Measurements from ENCODE around the gene STK39.

Gene STK39

DNA sequence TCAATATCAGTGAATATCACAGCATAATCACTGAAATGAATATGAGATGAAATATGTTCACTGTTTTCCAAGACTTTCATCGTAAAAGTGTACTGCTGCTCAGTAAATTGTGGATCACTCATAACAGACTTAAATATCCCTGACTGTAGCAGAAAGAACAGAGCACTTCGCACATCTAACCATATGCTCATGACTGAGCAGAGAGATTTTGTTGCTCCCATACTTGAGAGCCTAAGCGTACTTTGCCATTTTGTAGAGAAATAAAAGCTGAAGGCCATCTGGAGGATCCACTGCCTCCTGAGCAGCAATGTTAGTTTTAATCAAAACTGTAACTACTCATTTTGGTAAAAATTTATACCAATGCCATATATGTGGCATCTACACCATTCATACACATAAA lies 243.5 kb downstream of the STK39 start:
- no peak for DNase-seq (ENCODE audit: low read depth)

DNA sequence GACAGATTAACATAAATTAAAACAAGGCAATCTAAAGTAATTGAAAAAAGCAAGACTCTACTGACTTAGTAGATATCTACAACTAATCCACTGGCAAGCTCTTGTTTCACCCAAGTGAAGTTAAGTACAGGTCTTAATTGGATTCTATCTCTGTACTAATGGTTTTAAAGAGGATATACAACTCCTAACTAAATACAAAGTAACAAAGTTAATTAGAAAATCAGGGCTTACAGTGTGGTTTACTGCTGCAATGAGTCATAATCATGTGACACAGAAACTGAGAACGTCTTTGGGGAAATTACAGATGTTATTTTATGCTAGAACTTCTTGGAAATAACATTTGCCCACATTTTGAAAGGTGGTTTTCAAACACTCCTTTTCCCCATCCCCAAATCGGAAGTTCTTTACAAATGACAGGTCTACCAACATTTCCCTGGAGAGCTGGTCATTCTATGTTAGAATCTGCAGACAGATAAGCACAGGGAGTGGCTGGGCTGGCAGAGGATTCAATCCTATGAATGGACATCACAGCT lies 245.3 kb downstream of the STK39 start:
- no peak for DNase-seq (ENCODE audit: low read depth)

DNA sequence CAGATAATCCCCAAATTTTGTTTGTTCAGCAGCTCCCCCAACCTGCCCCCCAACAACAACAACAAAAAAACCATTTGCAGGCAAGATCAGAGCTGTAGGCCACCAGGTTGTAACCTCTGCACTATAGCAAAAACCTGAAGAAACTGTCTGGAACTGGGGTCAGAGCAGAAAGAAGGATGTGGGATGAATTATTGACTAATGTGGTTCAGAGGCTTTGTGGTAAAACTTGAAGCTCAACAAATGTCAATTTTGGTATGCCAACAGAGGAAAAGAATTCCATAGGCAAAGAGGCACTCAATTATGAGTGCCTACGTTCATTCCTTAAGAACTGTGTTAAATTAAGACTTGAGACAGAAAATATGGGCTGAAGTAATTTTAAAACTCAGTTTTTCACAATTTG lies 255.1 kb downstream of the STK39 start:
- no peak for DNase-seq (ENCODE audit: low read depth)

DNA sequence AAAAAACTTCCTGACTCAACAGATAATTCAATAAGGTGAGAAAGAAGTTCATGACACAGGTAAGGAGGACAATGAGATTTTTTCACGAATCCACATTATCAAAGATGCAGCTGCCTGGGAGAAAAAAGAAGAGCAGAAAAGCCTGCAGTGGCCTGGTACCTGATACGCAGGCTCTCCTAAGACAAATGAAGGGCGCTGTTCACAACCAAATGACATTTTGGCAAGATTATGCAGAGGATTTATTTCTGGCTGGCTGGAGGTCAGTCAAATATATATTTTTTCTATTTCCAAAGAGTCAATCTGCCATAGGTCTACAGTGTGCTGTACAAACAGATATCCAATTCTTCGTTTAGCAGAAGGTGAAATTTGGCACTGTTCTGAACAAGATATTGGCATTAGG lies 257.3 kb downstream of the STK39 start:
- DNase-seq (ENCODE audit: low read depth): no peak

DNA sequence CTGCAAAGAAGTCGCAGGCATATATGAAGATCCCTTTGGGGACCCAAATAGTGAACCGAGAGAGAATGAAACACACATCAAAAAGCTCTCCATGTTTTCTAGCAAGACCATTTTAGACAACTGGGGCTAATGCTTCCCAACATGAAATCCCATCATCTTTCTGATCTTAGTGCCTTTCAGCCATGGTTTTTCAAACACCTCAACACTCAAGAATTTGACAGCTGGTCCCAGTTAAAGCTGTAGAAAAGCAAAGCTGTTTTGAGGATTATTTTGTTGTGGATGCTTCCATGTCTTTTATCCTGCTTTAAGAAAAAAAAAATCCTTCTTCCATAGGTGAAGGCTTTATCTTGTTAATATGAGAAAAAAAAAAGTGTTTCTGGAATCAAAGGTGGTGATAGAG lies 259.1 kb downstream of the STK39 start:
- DNase-seq (ENCODE audit: low read depth): no peak

DNA sequence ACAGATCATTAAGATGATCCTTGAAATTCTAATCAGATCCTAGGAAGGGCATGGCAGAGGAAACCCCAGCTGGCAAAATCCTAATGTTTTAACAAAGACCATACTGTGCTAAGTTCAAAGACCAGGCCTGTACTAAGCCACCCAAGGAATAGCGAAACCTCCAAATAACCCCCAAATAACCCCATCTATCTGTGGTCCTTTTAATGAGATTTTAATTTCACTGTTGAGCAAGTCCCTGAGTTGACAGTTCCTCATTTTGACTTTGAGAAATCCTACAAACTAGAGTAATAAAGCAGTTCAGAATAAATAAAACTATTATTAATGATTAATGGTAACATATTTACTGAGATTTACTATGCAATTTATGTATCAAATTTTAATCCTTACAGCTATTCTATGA lies 259.8 kb downstream of the STK39 start:
- no peak for DNase-seq (ENCODE audit: low read depth)

DNA sequence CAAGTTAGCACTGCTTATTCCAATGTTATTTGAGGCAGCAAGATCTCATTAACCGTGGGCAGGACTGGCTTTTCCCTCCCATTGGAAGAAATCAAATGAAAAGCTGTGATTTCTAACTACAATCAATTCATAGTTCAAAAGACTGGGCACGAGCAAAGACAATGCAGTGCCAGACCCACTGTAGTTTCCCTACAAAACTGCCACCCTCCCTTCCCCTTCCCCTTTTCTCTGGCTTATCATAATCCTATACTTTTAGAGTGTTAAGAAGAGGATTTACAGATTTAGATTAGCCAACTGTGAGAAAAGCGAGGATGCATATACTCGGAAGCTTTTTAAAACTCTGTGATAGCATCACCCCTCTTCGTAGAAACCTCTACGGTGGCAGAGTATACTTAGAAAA lies 260.4 kb downstream of the STK39 start:
- no peak for DNase-seq (ENCODE audit: low read depth)

DNA sequence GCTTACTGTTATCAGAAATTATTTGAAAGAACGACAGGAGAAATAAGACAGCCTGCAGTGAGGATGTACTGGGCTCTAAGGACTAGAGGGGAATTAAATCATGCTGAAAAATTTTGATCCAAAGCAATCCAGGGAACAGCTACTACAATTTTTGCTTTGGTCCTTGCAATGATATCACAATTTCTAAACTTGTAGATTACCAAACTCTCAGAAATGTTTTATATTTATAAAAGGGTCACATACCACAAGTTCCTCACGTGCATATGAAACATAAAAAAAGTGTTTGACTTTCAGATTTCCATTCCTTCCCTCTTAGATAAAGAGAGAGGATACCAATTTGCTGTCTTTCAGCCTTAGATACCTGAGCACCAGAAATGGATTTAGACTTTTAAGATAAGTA lies 261.2 kb downstream of the STK39 start:
- no peak for DNase-seq (ENCODE audit: low read depth)

DNA sequence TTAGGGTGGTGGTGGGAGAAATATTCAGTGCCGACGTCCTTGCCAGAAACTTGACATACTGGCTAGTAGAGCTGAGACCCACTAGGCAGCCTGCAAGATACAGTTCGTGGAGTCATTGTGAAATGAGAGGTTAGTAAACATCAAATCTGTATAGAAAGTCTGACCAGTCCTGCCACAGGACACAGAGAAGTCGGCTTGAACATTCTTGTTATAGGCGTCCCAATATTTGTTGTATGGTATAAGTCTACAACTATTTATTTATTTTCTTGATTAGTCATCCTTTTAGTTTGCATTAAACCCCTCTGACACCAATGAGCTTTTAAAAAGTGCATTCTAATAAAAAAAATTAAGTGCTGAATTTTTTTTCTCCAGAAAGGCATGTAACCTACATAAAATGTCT lies 265.4 kb downstream of the STK39 start:
- no peak for DNase-seq (ENCODE audit: low read depth)

DNA sequence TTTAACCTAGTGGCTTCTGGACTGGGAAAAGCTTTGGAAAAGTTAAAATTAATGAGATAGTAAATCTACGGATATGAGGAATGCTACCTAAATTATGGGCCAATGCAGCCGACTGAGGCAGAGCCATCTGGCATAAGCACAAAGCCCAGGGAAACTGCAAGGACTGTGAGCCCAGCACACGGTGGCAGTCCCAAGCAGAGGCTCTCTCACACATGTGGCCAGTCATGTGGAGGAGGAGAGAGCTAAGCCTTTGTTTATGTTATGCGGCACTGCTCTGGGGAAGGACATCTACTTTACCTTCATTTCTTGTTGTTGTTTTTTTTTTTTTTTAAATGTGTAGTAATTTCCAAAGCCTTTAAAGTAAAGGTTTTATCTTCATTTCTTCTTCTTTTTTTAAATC lies 267.0 kb downstream of the STK39 start:
- no peak for DNase-seq (ENCODE audit: low read depth)

DNA sequence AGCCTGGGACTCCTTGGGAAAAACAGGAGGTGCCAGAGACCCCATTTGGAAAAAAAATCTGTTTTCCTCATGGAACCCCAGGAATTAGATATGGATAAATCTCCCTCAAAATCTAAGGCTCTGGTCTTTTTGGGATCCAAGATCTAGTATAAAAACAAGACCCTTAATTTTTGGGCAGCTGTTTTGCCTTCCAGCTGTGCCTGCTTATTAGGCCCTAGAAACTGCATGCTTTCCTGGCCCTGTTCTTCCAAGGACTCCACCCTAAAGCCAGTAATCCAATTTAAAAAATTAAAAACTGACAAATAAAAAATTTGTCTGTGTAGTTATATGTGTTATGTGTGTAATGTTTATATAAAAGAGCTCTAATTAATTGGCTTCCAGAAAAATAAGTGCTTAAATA lies 274.6 kb downstream of the STK39 start:
- no peak for DNase-seq (ENCODE audit: low read depth)

DNA sequence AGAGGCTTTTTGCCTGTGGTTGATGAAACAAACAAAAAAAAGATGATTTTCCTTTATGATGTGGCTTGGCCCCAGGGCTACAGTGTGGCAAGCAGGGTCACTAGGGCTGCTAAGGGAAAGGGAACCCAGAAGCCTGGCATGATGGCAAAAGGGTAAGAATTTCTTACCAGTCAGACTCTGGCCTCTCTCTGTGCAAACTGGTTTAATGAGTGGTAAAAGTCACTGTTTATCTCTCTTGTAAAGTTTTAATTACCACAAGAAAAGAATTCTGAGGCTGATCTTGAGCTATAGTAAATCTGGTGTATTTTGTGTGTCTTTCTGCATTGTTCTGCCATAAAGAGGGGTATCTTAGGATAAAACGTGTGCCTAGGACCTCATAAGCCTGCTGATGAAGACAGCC lies 275.4 kb downstream of the STK39 start:
- no peak for DNase-seq (ENCODE audit: low read depth)

DNA sequence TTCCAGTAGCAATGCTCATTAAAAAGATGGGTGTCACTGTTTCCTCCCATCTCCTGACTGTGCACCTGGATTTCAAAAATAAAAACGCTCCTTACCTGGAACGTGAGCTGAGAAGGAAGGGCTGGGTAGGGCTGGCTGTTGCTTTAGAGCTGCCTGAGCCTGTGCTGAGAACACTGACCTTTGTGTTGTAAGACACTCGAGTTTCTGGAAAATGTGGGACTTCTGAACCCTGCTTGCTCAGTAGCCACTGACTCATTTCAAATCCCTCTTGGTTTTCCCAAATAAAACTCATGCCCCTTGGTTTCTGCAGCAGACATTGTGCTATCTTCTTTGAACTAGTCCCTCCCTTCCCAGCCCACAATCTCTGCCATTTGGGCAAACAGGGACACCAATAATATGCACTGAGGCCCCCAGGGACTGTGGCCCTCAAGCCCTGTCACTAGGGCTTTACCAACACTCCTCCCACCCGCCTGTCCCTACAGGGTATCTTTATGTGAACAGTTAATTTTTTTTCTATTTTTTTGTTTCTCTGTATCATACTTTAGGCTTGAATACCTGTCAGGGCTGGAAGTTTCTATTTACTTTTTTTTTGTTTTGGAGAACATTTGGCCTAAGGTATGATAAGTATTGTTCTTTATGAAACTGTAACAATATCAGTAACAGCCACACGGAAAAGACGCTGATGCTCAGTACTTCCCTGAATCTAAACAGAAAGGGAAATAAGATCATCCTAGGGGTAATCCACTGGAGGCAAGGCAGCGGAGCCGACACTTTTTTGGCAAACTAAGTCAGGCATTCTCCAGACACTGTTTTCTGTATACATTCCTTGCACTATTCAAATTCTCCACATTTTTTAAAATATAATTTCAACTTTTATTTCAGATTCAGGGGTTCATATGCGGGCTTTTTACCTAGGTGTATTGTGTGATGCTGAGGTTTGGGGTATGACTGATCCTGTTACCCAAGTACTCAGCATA lies 280.2 kb downstream of the STK39 start:
- no peak for DNase-seq (ENCODE audit: low read depth)

DNA sequence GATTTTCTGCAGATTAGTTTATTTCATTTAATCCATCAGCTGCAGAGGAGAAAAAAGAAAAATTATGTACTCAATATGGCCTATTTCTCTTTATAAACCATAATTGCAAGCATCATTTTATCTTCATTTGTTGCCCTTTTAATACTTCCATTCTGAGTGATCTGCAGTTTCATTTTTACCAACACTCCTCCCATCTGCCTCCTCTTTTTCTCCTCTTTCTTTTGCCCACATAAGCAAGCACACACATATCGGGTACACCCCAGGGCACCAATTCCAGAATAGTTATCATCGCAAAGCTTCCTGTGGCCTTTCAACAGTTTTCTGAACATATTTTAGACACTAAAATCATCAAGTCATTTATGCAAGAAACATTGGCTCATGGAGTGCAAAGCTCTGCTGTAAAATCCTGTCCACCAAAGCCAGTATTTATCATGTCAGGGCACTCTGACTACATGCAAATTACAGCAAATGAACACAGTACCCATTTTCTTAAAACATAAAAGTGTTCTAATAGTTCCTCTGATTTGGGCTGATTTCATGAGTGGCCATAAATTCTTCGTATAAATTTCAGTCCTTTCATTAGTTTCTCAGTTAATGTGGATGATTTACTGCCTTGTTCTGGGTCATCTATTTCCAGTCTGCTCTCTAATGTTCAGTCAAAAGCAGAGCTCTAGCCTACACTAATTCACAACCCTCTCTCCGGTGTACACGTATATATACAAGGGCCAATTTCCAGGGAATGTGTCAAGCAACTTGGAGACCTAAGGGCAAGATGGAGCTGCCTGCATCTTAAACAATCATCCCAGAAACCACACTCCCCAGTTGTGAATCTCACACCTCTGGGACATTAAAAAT lies 281.3 kb downstream of the STK39 start:
- DNase-seq (ENCODE audit: low read depth): no peak

DNA sequence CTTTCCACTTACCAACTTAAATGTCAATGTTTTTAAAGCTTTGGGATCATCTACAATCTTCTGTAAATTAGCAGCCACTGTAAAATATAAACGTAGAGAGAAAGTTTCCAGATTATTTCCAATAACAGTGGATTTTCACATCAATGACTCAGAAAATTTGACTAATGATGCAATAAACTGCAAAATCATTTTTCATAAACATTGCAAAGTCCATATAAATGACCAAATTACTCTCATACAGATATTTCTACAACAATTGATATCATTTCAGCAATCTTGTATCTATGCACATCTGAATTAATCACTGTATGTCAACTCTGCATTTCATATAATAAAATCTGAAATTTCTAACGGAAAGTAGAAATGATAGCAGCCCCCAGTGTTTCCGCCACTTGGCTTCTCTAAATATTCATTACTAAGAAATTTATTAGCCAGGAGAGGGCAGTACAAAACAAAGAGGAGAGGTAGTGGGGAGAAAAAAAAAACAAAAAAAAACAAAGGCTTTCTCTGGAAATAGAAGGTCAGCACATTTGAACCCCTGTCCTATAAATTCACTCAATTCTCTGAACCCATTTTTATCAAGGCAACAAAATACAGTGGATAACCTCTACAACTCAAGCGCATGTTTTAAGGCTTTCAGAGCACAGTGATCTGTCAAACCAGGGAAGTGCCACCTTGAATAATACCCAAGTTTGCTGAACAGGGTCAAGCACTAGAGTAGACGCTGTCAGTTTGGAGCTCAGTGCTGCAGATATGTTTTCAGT lies 282.6 kb downstream of the STK39 start:
- no peak for DNase-seq (ENCODE audit: low read depth)

DNA sequence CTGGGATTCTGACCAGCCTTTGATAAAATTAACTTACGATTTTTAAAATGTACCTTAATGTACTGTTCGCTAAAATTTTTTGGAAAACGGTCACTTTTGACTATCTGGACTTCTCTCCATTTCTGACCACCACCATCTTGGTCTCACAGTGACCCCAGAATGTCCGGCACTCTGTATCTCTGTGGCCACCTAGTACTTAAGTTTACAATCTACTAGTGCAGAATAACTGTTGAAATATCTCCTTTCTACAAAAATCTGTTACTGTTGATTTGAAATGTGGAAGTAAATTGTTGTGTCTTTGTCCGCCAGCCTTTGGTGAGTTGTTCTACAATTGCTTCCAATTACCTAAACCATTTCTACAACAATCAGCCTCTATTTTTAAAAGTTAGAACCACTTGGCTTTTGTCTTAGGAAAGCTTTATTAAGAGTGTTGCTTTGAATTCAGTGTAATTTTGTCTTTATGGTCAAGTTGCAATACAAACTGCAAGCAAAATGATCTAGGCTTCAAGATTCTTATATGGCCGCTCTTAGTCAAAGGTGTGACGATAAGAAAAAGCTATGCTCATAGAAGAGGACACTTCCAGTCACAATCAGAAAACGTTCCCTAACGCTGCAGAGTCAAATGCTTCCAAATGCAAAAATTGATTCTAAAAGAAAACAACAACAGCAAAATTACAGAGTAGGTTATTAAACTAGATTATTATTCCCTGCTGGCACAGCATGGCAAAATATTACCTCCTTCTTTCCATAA lies 283.3 kb downstream of the STK39 start:
- DNase-seq (ENCODE audit: low read depth): no peak

DNA sequence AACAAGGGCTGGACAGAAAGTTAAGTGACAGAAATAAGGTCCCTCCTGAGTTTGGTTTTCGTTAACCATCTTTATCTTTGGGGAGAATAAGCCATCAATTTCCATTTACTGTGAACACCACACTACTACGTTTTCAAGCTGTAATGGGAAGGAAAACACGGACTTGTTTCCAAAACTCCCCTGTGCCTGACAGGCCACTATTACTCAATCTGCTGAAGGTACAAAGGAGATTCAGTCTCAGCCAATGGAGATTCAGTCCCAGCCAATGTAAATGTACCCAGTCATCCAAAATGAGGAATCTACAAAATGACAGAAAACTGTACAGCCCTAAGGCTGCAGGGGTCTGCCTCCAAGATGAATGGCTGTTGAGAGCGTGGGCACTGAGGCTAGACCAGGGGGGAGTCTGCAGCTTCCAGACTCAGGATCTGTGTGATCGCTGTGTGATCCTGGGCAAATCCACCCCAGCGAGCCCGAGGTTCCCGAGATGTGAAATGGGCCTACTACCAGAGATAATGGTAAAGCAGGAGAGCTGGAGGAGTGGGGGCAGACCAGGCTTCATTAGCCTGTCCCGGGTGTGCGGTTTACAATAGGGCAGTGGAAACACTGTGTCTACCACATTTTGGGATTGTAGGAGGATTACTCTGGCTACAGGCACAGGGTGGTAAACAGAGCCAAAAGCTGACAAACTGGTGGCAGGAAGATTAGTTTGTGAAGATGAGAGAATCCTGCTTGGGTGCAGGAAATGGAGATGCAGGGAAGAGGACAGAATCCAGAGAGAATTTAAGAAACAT lies 284.8 kb downstream of the STK39 start:
- DNase-seq (ENCODE audit: low read depth): no peak

DNA sequence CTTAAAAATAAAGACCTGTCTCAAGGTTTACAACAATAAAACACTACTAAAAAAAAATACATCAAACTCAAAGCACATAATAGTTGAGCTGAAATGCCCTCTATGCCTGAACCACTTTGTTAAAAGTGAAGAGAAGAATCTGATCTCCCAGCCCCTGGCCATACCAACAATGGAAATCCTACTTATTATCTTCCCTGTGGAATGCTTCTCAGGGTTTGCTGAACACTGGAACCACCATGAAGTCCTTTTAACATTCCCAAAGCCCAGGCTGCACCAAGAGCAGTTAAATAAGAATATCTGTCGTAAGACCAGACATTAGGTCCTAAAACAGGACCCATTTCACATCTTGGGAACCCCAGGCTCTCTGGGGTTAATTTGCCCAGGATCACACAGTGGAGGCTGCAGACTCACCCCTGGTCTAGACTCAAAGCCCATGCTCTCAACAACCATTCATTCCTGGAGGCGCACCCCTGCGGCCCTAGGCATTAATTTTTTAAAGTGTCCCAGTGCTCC lies 285.8 kb downstream of the STK39 start:
- DNase-seq (ENCODE audit: low read depth): no peak

DNA sequence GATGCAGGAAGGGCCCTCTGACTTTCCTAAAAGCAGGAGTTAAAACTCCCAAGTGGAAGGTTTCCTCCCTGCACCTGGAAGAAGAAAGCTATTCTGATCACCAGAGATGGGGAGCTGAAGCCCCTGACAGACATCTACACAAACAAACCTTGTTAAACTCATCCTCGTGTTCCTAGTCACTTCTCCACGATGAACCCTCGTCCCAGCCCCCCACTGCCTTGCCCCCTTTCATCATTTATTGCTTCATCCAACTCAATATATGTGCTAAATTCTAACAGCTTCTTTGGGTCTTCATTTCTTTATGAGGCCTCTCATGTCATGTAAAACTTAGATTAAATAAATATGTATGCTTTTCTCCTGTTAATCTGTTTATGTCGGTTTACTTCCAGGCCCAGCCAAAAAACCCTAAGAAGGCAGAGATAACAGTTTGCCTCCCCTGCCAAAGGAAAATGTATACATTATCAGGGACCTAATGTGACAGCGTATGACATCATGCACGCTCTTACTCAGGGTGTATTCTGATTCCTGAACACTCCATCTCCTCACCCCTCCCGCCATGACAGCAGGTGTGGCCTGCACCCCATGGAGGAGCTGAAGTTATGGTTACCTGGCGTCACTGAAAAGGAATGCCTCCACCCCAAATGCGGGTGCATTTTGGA lies 287.2 kb downstream of the STK39 start:
- DNase-seq (ENCODE audit: low read depth): no peak

DNA sequence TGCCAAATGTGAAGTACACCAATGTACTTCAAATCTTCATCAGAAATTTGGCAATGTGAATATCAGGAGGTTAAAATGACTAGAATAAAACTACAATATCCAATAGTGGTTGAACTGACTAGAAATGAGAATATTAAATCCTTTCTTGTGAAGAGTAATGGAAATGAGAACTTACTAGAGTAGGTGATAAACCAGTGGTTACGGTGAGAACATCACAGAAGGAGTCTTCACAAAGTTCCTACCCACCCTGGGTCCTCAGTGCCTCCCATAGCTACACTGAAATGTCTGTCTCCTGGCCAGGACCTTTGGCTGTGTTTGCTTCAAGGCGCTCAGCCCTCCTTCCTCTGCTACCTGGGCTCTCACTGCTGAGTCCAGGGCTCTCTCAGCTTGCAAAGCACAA lies 289.7 kb downstream of the STK39 start:
- no peak for DNase-seq (ENCODE audit: low read depth)

All from GM04504 (cell line).